A549 (cell line): Measurements from ENCODE around the gene IFNAR2. TPM values are rescaled to one million over a fixed set of nuclear protein-coding genes. Genes with fewer than 3 reads are reported as not detected.

ENCODE experiments used
- ATAC-seq, 2 experiments: fragments of 200-7000 bp in 1 of 2; fragments of >200 bp in 1 of 2; cut with Nextera tagmentation in 1 of 2; cut with Tn5 transposase in 1 of 2; 3 replicates each; pipeline versions ENCODE4 v1.8.0 to v1.9.1; 2018 to 2020; ENCODE audit warnings: mild to moderate bottlenecking in 1 of 2, moderate library complexity in 1 of 2
- CTCF ChIA-PET: fragments of 300-600 bp; sonication (Branson Sonifier 250); formaldehyde crosslinking; extraction: SDS; loops from one replicate; lab custom pipeline; 2021; ENCODE audit warnings: antibody characterized with exemption, inconsistent platforms; lab: Yijun Ruan, JAX
- POLR2A ChIA-PET: fragments of 350-600 bp; formaldehyde crosslinking; extraction: SDS; loops from one replicate; lab custom pipeline; 2021; ENCODE audit warnings: antibody characterized with exemption, inconsistent platforms; lab: Yijun Ruan, JAX
- DNase-seq, 2 experiments: peaks; one replicate each; pipeline versions ENCODE4 v3.0.0 to v3.0.0-alpha.2; 2011 to 2016; ENCODE audit warnings: low read depth in 1 of 2, low spot score in 1 of 2
- FAIRE-seq: peaks from 2 replicates; lab custom pipeline; 2011; peaks lifted over from hg19 to GRCh38; lab: Jason Lieb, UNC
- H3K27ac ChIP-seq, 2 experiments: fragments of >200 bp; sonication (Bioruptor Twin); formaldehyde crosslinking; 3 replicates each; pipeline ENCODE4 v1.5.1; 2016 to 2017
- H3K4me1 ChIP-seq: fragments of >200 bp; sonication (Bioruptor Twin); formaldehyde crosslinking; 3 replicates; pipeline ENCODE4 v1.6.1; 2016
- H3K4me2 ChIP-seq: fragments of >200 bp; sonication (Bioruptor Twin); formaldehyde crosslinking; 3 replicates; pipeline ENCODE4 v1.6.1; 2016
- H3K4me3 ChIP-seq: fragments of >200 bp; sonication (Bioruptor Twin); formaldehyde crosslinking; 3 replicates; pipeline ENCODE4 v1.5.1; 2016
- H3K9me3 ChIP-seq: fragments of >200 bp; sonication (Bioruptor Twin); formaldehyde crosslinking; 3 replicates; pipeline ENCODE4 v1.6.1; 2016
- BHLHE40 ChIP-seq: IDR thresholded peaks from 2 replicates; pipeline ENCODE4 v1.6.1; 2012; ENCODE audit warnings: low read depth, low read length, inconsistent platforms
- EHF ChIP-seq: fragments of 250-450 bp; sonication (Bioruptor Pico); IDR thresholded peaks from 2 replicates; pipeline ENCODE4 v1.5.0; 2020; ENCODE audit warnings: mild to moderate bottlenecking
- ESRRA ChIP-seq: fragments of 150-350 bp; IDR thresholded peaks from 2 replicates; pipeline ENCODE4 v1.6.1; 2014; ENCODE audit warnings: mild to moderate bottlenecking, low read length, borderline replicate concordance
- FOSB ChIP-seq: fragments of 250-450 bp; sonication (Bioruptor Pico); IDR thresholded peaks from 2 replicates; pipeline ENCODE4 v1.5.0; 2020; ENCODE audit warnings: mild to moderate bottlenecking, moderate library complexity
- FOSL2 ChIP-seq, 2 experiments: fragments of 450-650 bp in 1 of 2; fragments of >200 bp in 1 of 2; sonication (Bioruptor Twin) in 1 of 2; formaldehyde crosslinking; IDR thresholded peaks; 2 replicates each; pipeline versions ENCODE4 v1.5.0 to v1.6.1; 2016 to 2020; ENCODE audit warnings: mild to moderate bottlenecking in 1 of 2, moderate library complexity in 1 of 2
- GATA3 ChIP-seq: IDR thresholded peaks from 2 replicates; pipeline ENCODE4 v1.6.1; 2012; ENCODE audit warnings: borderline replicate concordance
- HEYL ChIP-seq: fragments of 250-450 bp; sonication (Bioruptor Pico); IDR thresholded peaks from 2 replicates; pipeline ENCODE4 v1.8.0; 2021; ENCODE audit warnings: mild to moderate bottlenecking, moderate library complexity
- HOXA7 ChIP-seq: fragments of 250-450 bp; sonication (Bioruptor Pico); IDR thresholded peaks from 2 replicates; pipeline ENCODE4 v1.5.0; 2020; ENCODE audit warnings: mild to moderate bottlenecking, moderate library complexity
- HOXB13 ChIP-seq: fragments of 250-450 bp; sonication (Bioruptor Pico); IDR thresholded peaks from 2 replicates; pipeline ENCODE4 v1.5.0; 2020; ENCODE audit warnings: low read depth, mild to moderate bottlenecking, moderate library complexity
- HOXB5 ChIP-seq: fragments of 250-450 bp; sonication (Bioruptor Pico); IDR thresholded peaks from 2 replicates; pipeline ENCODE4 v1.5.0; 2020; ENCODE audit warnings: mild to moderate bottlenecking, moderate library complexity
- JUNB ChIP-seq: fragments of >200 bp; sonication (Bioruptor Twin); formaldehyde crosslinking; IDR thresholded peaks from 2 replicates; pipeline ENCODE4 v1.6.1; 2016
- KDM1A ChIP-seq: fragments of 200-600 bp; sonication (generic); IDR thresholded peaks from 2 replicates; pipeline ENCODE4 v1.6.1; 2016; ENCODE audit warnings: low read depth, mild to moderate bottlenecking
- MAFK ChIP-seq: fragments of 450-650 bp; IDR thresholded peaks from 2 replicates; pipeline ENCODE4 v1.6.1; 2014; ENCODE audit not compliant: partially characterized antibody
- NFE2L2 ChIP-seq: fragments of 150-350 bp; conservative IDR thresholded peaks from 2 replicates; pipeline ENCODE4 v1.6.1; 2014; ENCODE audit warnings: low read length
- PHF8 ChIP-seq: fragments of 200-600 bp; sonication (generic); IDR thresholded peaks from 2 replicates; pipeline ENCODE4 v1.6.1; 2016; ENCODE audit warnings: low read depth, mild to moderate bottlenecking, antibody characterized with exemption, moderate library complexity, borderline replicate concordance
- POLR2A ChIP-seq: IDR thresholded peaks from 2 replicates; pipeline ENCODE4 v1.6.1; 2012; ENCODE audit warnings: mild to moderate bottlenecking, low read length
- POLR2AphosphoS2 ChIP-seq: conservative IDR thresholded peaks from 2 replicates; pipeline ENCODE4 v1.6.1; 2012; ENCODE audit warnings: low read length, improper control_type of control experiment, inconsistent platforms
- RCOR1 ChIP-seq: fragments of 150-350 bp; IDR thresholded peaks from 2 replicates; pipeline ENCODE4 v1.6.1; 2014; ENCODE audit warnings: antibody characterized with exemption, low read length, low read depth
- RNF2 ChIP-seq: fragments of 200-600 bp; sonication (generic); IDR thresholded peaks from 2 replicates; pipeline ENCODE4 v1.6.1; 2016; ENCODE audit warnings: low read depth, mild to moderate bottlenecking, antibody characterized with exemption, moderate library complexity, borderline replicate concordance
- SREBF2 ChIP-seq: fragments of 450-650 bp; IDR thresholded peaks from 2 replicates; pipeline ENCODE4 v1.6.1; 2014; ENCODE audit warnings: mild to moderate bottlenecking, moderate library complexity
- ZC3H11A ChIP-seq: fragments of 450-650 bp; IDR thresholded peaks from 2 replicates; pipeline ENCODE4 v1.6.1; 2014; ENCODE audit warnings: antibody characterized with exemption, mild to moderate bottlenecking
- ZFP36 ChIP-seq: fragments of 450-650 bp; IDR thresholded peaks from 2 replicates; pipeline ENCODE4 v1.6.1; 2014; ENCODE audit warnings: borderline replicate concordance; ENCODE audit not compliant: partially characterized antibody
- ZNF302 ChIP-seq: fragments of 250-450 bp; sonication (Bioruptor Pico); IDR thresholded peaks from 2 replicates; pipeline ENCODE4 v1.9.0; 2021; ENCODE audit warnings: inconsistent platforms, mild to moderate bottlenecking, moderate library complexity
- WGBS: methylation state at CpG from one replicate; pipeline ENCODE4 v1.1.6; 2017; ENCODE audit errors: missing lambda C conversion rate; 5-methylcytosine and 5-hydroxymethylcytosine counted together
- polyA plus RNA-seq, 4 experiments: library from polyadenylated mRNA; depleted of rRNA in 3 of 4; stranded (reverse); fragments of >200 nt; fragmentation: RNase III in 1 of 4; extraction: RNeasy Plus Mini Kit Qiagen cat#74134 plus additional on column Dnase treatment in 1 of 4; gene quantifications; 2 replicates in 3 of 4; 3 replicates in 1 of 4; pipeline ENCODE4 v1.2.3, GENCODE V29; 2011 to 2017
- TF ChIP-seq, protein P1 (sequence below): fragments of >200 bp; sonication (Bioruptor Twin); formaldehyde crosslinking; IDR thresholded peaks from 2 replicates; pipeline ENCODE4 v1.6.1; 2016
- TF ChIP-seq, protein P2 (sequence below): IDR thresholded peaks from 2 replicates; pipeline ENCODE4 v1.6.1; 2012
- TF ChIP-seq, protein P3 (sequence below): fragments of 250-450 bp; sonication (Bioruptor Pico); IDR thresholded peaks from 2 replicates; pipeline ENCODE4 v1.5.0; 2021; ENCODE audit warnings: mild to moderate bottlenecking, moderate library complexity, borderline replicate concordance
- TF ChIP-seq, protein P4 (sequence below): fragments of 450-650 bp; IDR thresholded peaks from 2 replicates; pipeline ENCODE4 v1.6.1; 2014; ENCODE audit warnings: antibody characterized with exemption
- TF ChIP-seq, protein P5 (sequence below): fragments of 250-450 bp; sonication (Bioruptor Pico); IDR thresholded peaks from 2 replicates; pipeline ENCODE4 v1.5.0; 2020; ENCODE audit warnings: low read depth, mild to moderate bottlenecking, moderate library complexity

The IFNAR2 gene
- polyA plus RNA-seq, 2 of the 4 experiments (the other 2 are of a cell fraction) = 10.1 to 40.5 TPM

DNA sequence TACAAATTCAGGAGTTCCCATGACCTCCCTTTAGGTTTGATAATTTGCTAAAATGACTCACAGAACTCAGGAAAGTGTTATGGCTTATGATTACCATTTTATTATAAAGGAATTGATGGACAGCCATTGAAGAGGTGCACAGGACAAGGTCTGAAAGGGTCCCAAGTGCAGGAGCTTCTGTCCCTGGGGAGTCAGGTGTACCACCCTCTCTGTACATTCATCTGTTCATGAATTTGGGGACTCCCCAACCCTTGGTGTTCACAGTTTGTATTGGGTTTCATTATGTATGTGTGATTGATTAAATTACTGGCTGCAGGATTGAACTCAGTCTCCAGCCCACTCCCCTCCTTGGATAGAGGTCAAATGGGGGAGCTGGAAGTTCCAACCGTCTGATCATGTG, 25.7 kb downstream of the IFNAR2 start:
- ChIA-PET POLR2A (no interaction called here), CTCF (no interaction called here)
- ATAC-seq = no peak
- Histone ChIP-seq H3K4me1 (no peaks in the 10 kb centered on the region), H3K27ac (no peak overlapping the region), H3K4me2 (no peak overlapping the region), H3K9me3 (no peaks in the 10 kb centered on the region), H3K4me3 (no peak overlapping the region)
- TF ChIP-seq BHLHE40 (no peak), FOSB (no peak), RCOR1 (no peak), POLR2A (no peak), FOSL2 (IDR thresholded peaks at IDR 0.05) (no peak), FOSL2 (CRISPR knock-in tag; IDR thresholded peaks at IDR 0.05) (no peak), ZFP36 (no peak), EHF (CRISPR knock-in tag) (no peak), NFE2L2 (no peak), KDM1A (no peak), ZNF302 (no peak), ZC3H11A (no peak), MAFK (no peak), PHF8 (no peak), HEYL (no peak), JUNB (no peak), GATA3 (no peak)
- TF ChIP-seq, protein P1, sequence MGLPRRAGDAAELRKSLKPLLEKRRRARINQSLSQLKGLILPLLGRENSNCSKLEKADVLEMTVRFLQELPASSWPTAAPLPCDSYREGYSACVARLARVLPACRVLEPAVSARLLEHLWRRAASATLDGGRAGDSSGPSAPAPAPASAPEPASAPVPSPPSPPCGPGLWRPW = no peak
- TF ChIP-seq, protein P2, sequence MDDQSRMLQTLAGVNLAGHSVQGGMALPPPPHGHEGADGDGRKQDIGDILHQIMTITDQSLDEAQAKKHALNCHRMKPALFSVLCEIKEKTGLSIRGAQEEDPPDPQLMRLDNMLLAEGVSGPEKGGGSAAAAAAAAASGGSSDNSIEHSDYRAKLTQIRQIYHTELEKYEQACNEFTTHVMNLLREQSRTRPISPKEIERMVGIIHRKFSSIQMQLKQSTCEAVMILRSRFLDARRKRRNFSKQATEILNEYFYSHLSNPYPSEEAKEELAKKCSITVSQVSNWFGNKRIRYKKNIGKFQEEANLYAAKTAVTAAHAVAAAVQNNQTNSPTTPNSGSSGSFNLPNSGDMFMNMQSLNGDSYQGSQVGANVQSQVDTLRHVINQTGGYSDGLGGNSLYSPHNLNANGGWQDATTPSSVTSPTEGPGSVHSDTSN = no peak
- TF ChIP-seq, protein P3, sequence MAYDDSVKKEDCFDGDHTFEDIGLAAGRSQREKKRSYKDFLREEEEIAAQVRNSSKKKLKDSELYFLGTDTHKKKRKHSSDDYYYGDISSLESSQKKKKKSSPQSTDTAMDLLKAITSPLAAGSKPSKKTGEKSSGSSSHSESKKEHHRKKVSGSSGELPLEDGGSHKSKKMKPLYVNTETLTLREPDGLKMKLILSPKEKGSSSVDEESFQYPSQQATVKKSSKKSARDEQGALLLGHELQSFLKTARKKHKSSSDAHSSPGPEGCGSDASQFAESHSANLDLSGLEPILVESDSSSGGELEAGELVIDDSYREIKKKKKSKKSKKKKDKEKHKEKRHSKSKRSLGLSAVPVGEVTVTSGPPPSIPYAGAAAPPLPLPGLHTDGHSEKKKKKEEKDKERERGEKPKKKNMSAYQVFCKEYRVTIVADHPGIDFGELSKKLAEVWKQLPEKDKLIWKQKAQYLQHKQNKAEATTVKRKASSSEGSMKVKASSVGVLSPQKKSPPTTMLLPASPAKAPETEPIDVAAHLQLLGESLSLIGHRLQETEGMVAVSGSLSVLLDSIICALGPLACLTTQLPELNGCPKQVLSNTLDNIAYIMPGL (CRISPR knock-in tag) = no peak
- 79% methylated on average over 1 of the region's 1 CpG for WGBS
- FAIRE-seq = no peak
- no peak for DNase-seq

DNA sequence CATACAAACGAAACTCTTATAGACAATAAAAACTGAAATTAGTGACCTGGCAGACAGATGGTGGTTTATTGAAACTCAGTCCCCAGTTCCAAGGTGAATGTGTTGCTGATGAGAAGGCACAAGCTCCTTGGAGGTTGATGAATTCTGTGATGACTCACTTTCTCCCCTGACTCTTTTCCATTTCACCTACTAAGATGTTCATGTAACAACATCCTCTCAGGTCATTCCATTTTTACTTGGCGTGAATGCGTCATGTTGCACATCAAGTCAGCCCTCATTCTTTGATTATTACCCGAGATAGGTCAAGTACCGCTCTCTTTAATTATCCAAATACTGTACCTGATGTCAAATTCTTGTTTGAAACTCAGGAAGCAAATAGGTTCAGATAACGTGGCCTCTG, 26.3 kb downstream of the IFNAR2 start:
- H3K27ac ChIP-seq = no peak overlapping the region
- DNase-seq (no peak), ATAC-seq (no peak)
- POLR2A ChIA-PET = no interaction called here
- H3K4me2 ChIP-seq = no peak overlapping the region
- no peak for TF ChIP-seq HOXB13 (CRISPR knock-in tag)
- no peak for TF ChIP-seq POLR2AphosphoS2
- TF ChIP-seq, protein P4, sequence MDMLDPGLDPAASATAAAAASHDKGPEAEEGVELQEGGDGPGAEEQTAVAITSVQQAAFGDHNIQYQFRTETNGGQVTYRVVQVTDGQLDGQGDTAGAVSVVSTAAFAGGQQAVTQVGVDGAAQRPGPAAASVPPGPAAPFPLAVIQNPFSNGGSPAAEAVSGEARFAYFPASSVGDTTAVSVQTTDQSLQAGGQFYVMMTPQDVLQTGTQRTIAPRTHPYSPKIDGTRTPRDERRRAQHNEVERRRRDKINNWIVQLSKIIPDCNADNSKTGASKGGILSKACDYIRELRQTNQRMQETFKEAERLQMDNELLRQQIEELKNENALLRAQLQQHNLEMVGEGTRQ = no peak
- TF ChIP-seq ZC3H11A = no peak
- no peak for TF ChIP-seq ESRRA
- TF ChIP-seq GATA3 = no peak
- no peak for TF ChIP-seq HOXA7 (CRISPR knock-in tag)
- no peak for TF ChIP-seq JUNB
- no peak for TF ChIP-seq HOXB5 (CRISPR knock-in tag)
- TF ChIP-seq ZNF302 = no peak
- TF ChIP-seq RNF2 = no peak
- TF ChIP-seq FOSL2 (IDR thresholded peaks at IDR 0.05) = no peak
- TF ChIP-seq FOSL2 (CRISPR knock-in tag; IDR thresholded peaks at IDR 0.05) = no peak
- TF ChIP-seq, protein P5, sequence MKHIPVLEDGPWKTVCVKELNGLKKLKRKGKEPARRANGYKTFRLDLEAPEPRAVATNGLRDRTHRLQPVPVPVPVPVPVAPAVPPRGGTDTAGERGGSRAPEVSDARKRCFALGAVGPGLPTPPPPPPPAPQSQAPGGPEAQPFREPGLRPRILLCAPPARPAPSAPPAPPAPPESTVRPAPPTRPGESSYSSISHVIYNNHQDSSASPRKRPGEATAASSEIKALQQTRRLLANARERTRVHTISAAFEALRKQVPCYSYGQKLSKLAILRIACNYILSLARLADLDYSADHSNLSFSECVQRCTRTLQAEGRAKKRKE (CRISPR knock-in tag) = no peak
- TF ChIP-seq KDM1A = no peak
- no peak for TF ChIP-seq SREBF2
- TF ChIP-seq, all 56 proteins: peak for 0
- Histone ChIP-seq H3K4me3 (no peak overlapping the region), H3K9me3 (no peaks in the 10 kb centered on the region), H3K4me1 (no peaks in the 10 kb centered on the region)
- CTCF ChIA-PET = no interaction called here
- WGBS = 95% methylated on average over 6 of the region's 6 CpGs
- no peak for FAIRE-seq
